ENCODE measurements around the gene SLAIN2. TPM values are rescaled to one million over a fixed set of nuclear protein-coding genes. Genes with fewer than 3 reads are reported as not detected.

The SLAIN2 gene
- total and polyA plus RNA-seq, 8 donors = 60.1 to 87.0 (median 66.8) TPM

GRCh38 chr4:48332661-48333060 is 8.7 kb upstream of the SLAIN2 start:
- Histone ChIP-seq H3K27ac (no peak overlapping the region), H3K4me1 (no peaks in the 10 kb centered on the region), H3K9me3 (no peaks in the 10 kb centered on the region), H3K36me3 (no peaks in the 10 kb centered on the region), H3K27me3 (no peaks in the 10 kb centered on the region), H3K4me3 (no peak overlapping the region)
- DNase-seq (no peak), ATAC-seq (no peak)
- intact Hi-C loops (cut with DNase I) = no loop called here
- no peak for TF ChIP-seq CTCF (IDR thresholded peaks at IDR 0.05)

- H3K4me3 ChIP-seq = no peak overlapping the region
- no peaks in the 10 kb centered on the region for H3K4me1 ChIP-seq
- TF ChIP-seq CTCF (IDR thresholded peaks at IDR 0.05) = no peak
- no peak overlapping the region for H3K27ac ChIP-seq
- no peak for DNase-seq
- no peaks in the 10 kb centered on the region for H3K27me3 ChIP-seq
- no peaks in the 10 kb centered on the region for H3K36me3 ChIP-seq
- ATAC-seq = no peak
- no peaks in the 10 kb centered on the region for H3K9me3 ChIP-seq
- intact Hi-C loops (cut with DNase I) = no loop called here
These were observed 7.7 kb upstream of the SLAIN2 start for GRCh38 chr4:48333587-48333986.

GRCh38 chr4:48334236-48334635 is 7.1 kb upstream of the SLAIN2 start:
- H3K27me3 ChIP-seq = no peaks in the 10 kb centered on the region
- DNase-seq = no peak
- intact Hi-C loops (cut with DNase I) = no loop called here

GRCh38 chr4:48334900-48335384 is 6.4 kb upstream of the SLAIN2 start:
- DNase-seq (no peak), ATAC-seq (no peak)
- Histone ChIP-seq H3K4me3 (no peak overlapping the region), H3K4me1 (peaks cover 5 to 6% of the 10 kb centered on the region in 2 donors), H3K36me3 (no peaks in the 10 kb centered on the region), H3K27ac (no peak overlapping the region), H3K27me3 (no peaks in the 10 kb centered on the region), H3K9me3 (no peaks in the 10 kb centered on the region)
- no peak for TF ChIP-seq CTCF (IDR thresholded peaks at IDR 0.05)
- intact Hi-C loops (cut with DNase I) = no loop called here

More at GRCh38 chr4:48334236-48334635, 7.1 kb upstream of the SLAIN2 start:
- no peak overlapping the region for H3K27ac ChIP-seq
- H3K4me3 ChIP-seq = no peak overlapping the region
- H3K36me3 ChIP-seq = no peaks in the 10 kb centered on the region
- no peaks in the 10 kb centered on the region for H3K9me3 ChIP-seq
- no peaks in the 10 kb centered on the region for H3K4me1 ChIP-seq
- no peak for TF ChIP-seq CTCF (IDR thresholded peaks at IDR 0.05)
- no peak for ATAC-seq

GRCh38 chr4:48336146-48336870 is 5.0 kb upstream of the SLAIN2 start:
- DNase-seq = no peak
- Histone ChIP-seq H3K36me3 (no peaks in the 10 kb centered on the region), H3K27me3 (no peaks in the 10 kb centered on the region), H3K9me3 (no peaks in the 10 kb centered on the region), H3K4me1 (peaks cover 5 to 14% of the 10 kb centered on the region in 2 donors), H3K4me3 (no peak overlapping the region), H3K27ac (no peak overlapping the region)
- no peak for TF ChIP-seq CTCF (IDR thresholded peaks at IDR 0.05)
- no peak for ATAC-seq
- intact Hi-C loops (cut with DNase I) = no loop called here

Data from left lung (tissue), 10 donors.